Erythroblast (primary cell): ENCODE measurements around the gene IFT57.

Experiments used
- GATA1 ChIP-seq: IDR thresholded peaks from 2 replicates; pipeline ENCODE4 v1.6.1; 2011; ENCODE audit warnings: low read depth, mild to moderate bottlenecking, control low read depth, low read length, moderate library complexity
- POLR2A ChIP-seq: IDR thresholded peaks from 2 replicates; pipeline ENCODE4 v1.6.1; 2011; ENCODE audit warnings: mild to moderate bottlenecking, low read length

GRCh38 chr3:108118038-108118768 lies 104.0 kb downstream of the IFT57 start:
- TF ChIP-seq POLR2A = no peak
- TF ChIP-seq GATA1 = no peak
